ENCODE measurements around the gene LETMD1.

GRCh38 chr12:51018956-51019355, 29.2 kb upstream of the LETMD1 start:
- TF ChIP-seq, protein P1, sequence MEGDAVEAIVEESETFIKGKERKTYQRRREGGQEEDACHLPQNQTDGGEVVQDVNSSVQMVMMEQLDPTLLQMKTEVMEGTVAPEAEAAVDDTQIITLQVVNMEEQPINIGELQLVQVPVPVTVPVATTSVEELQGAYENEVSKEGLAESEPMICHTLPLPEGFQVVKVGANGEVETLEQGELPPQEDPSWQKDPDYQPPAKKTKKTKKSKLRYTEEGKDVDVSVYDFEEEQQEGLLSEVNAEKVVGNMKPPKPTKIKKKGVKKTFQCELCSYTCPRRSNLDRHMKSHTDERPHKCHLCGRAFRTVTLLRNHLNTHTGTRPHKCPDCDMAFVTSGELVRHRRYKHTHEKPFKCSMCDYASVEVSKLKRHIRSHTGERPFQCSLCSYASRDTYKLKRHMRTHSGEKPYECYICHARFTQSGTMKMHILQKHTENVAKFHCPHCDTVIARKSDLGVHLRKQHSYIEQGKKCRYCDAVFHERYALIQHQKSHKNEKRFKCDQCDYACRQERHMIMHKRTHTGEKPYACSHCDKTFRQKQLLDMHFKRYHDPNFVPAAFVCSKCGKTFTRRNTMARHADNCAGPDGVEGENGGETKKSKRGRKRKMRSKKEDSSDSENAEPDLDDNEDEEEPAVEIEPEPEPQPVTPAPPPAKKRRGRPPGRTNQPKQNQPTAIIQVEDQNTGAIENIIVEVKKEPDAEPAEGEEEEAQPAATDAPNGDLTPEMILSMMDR (IDR thresholded peaks at IDR 0.05) = no peak
- no peak for TF ChIP-seq POLR2A (IDR thresholded peaks at IDR 0.05)
